ENCODE results near the gene HYOU1. TPM values are rescaled to one million over a fixed set of nuclear protein-coding genes. Genes with fewer than 3 reads are reported as not detected.
"Not testable (repeated sequence)": the region's sequence is repeated elsewhere in the genome, so short reads cannot be mapped to it uniquely, and the experiment has no call there.

The HYOU1 gene
- total and polyA plus RNA-seq, 5 donors, result 52.1 to 127 (median 88.1) TPM

GRCh38 chr11:119017377-119017776, 39.6 kb downstream of the HYOU1 start:
- ATAC-seq; H3K9me3 ChIP-seq (ENCODE audit: control insufficient read depth, low read length); intact Hi-C loops (cut with DNase I); H3K27ac ChIP-seq (ENCODE audit: low read length); DNase-seq; H3K27me3 ChIP-seq (ENCODE audit: control insufficient read depth, insufficient read depth); H3K4me1 ChIP-seq (ENCODE audit: control insufficient read depth, insufficient read depth, low read length): not testable (repeated sequence)
- 5% methylated on average over 10 of the region's 10 CpGs for WGBS
- peak overlapping the region; percentile 81 for H3K4me3 ChIP-seq (ENCODE audit: low read length)

GRCh38 chr11:119016216-119017009, 40.6 kb downstream of the HYOU1 start:
- Histone ChIP-seq H3K4me1 (ENCODE audit: control insufficient read depth, insufficient read depth, low read length) (peaks cover 5% of the 10 kb centered on the region), H3K27ac (ENCODE audit: low read length) (no peak overlapping the region), H3K27me3 (ENCODE audit: control insufficient read depth, insufficient read depth) (no peaks in the 10 kb centered on the region), H3K9me3 (ENCODE audit: control insufficient read depth, low read length) (no peaks in the 10 kb centered on the region), H3K4me3 (ENCODE audit: low read length) (no peak overlapping the region)
- WGBS, result 74% methylated on average over 14 of the region's 14 CpGs
- DNase-seq, result no peak
- no peak for ATAC-seq
- intact Hi-C loops (cut with DNase I), result no loop called here

- Histone ChIP-seq H3K27ac (ENCODE audit: low read length) (no peak overlapping the region), H3K27me3 (ENCODE audit: control insufficient read depth, insufficient read depth) (no peaks in the 10 kb centered on the region), H3K9me3 (ENCODE audit: control insufficient read depth, low read length) (no peaks in the 10 kb centered on the region), H3K4me3 (ENCODE audit: low read length) (no peak overlapping the region), H3K4me1 (ENCODE audit: control insufficient read depth, insufficient read depth, low read length) (peaks cover 5% of the 10 kb centered on the region)
- intact Hi-C loops (cut with DNase I), result no loop called here
- DNase-seq, result no peak
- no peak for ATAC-seq
- WGBS, result 66% methylated on average over 8 of the region's 8 CpGs
Observed at GRCh38 chr11:119015054-119015611, 41.9 kb downstream of the HYOU1 start.

- peaks cover 3% of the 10 kb centered on the region for H3K4me1 ChIP-seq (ENCODE audit: control insufficient read depth, insufficient read depth, low read length)
- no peaks in the 10 kb centered on the region for H3K9me3 ChIP-seq (ENCODE audit: control insufficient read depth, low read length)
- no peak overlapping the region for H3K27ac ChIP-seq (ENCODE audit: low read length)
- WGBS, result 94% methylated on average over 17 of the region's 17 CpGs
- no peaks in the 10 kb centered on the region for H3K27me3 ChIP-seq (ENCODE audit: control insufficient read depth, insufficient read depth)
- DNase-seq (no peak), ATAC-seq (no peak)
- intact Hi-C loops (cut with DNase I), result no loop called here
- no peak overlapping the region for H3K4me3 ChIP-seq (ENCODE audit: low read length)
Observed at GRCh38 chr11:119014209-119014924, 42.6 kb downstream of the HYOU1 start.

GRCh38 chr11:119012629-119013170, 44.3 kb downstream of the HYOU1 start:
- Histone ChIP-seq H3K4me3 (ENCODE audit: low read length) (no peak overlapping the region), H3K27me3 (ENCODE audit: control insufficient read depth, insufficient read depth) (no peaks in the 10 kb centered on the region), H3K4me1 (ENCODE audit: control insufficient read depth, insufficient read depth, low read length) (peaks cover 3% of the 10 kb centered on the region), H3K27ac (ENCODE audit: low read length) (no peak overlapping the region), H3K9me3 (ENCODE audit: control insufficient read depth, low read length) (no peaks in the 10 kb centered on the region)
- WGBS, result 81% methylated on average over 3 of the region's 3 CpGs
- intact Hi-C loops (cut with DNase I), result no loop called here
- DNase-seq, result no peak
- ATAC-seq, result no peak

GRCh38 chr11:119011476-119012053, 45.4 kb downstream of the HYOU1 start:
- Histone ChIP-seq H3K9me3 (ENCODE audit: control insufficient read depth, low read length) (no peaks in the 10 kb centered on the region), H3K27ac (ENCODE audit: low read length) (no peak overlapping the region), H3K4me1 (ENCODE audit: control insufficient read depth, insufficient read depth, low read length) (peaks cover 3% of the 10 kb centered on the region), H3K4me3 (ENCODE audit: low read length) (no peak overlapping the region), H3K27me3 (ENCODE audit: control insufficient read depth, insufficient read depth) (no peaks in the 10 kb centered on the region)
- ATAC-seq (no peak), DNase-seq (no peak)
- 88% methylated on average over 6 of the region's 6 CpGs for WGBS
- intact Hi-C loops (cut with DNase I), result no loop called here

GRCh38 chr11:119006656-119007055, 50.3 kb downstream of the HYOU1 start:
- 85% methylated on average over 4 of the region's 4 CpGs for WGBS
- no peaks in the 10 kb centered on the region for H3K27me3 ChIP-seq (ENCODE audit: control insufficient read depth, insufficient read depth)
- H3K9me3 ChIP-seq (ENCODE audit: control insufficient read depth, low read length), result no peaks in the 10 kb centered on the region
- peaks cover 1% of the 10 kb centered on the region for H3K4me1 ChIP-seq (ENCODE audit: control insufficient read depth, insufficient read depth, low read length)
- ATAC-seq (no peak), DNase-seq (no peak)
- intact Hi-C loops (cut with DNase I), result no loop called here
- H3K4me3 ChIP-seq (ENCODE audit: low read length), result no peak overlapping the region
- no peak overlapping the region for H3K27ac ChIP-seq (ENCODE audit: low read length)

- Histone ChIP-seq H3K27me3 (ENCODE audit: control insufficient read depth, insufficient read depth) (no peaks in the 10 kb centered on the region), H3K4me3 (ENCODE audit: low read length) (no peak overlapping the region), H3K9me3 (ENCODE audit: control insufficient read depth, low read length) (no peaks in the 10 kb centered on the region), H3K27ac (ENCODE audit: low read length) (no peak overlapping the region), H3K4me1 (ENCODE audit: control insufficient read depth, insufficient read depth, low read length) (no peaks in the 10 kb centered on the region)
- intact Hi-C loops (cut with DNase I), result no loop called here
- ATAC-seq (no peak), DNase-seq (no peak)
- WGBS, result 65% methylated on average over 1 of the region's 1 CpG
Observed at GRCh38 chr11:119000906-119001305, 56.1 kb downstream of the HYOU1 start.

- intact Hi-C loops (cut with DNase I), result no loop called here
- Histone ChIP-seq H3K4me1 (ENCODE audit: control insufficient read depth, insufficient read depth, low read length) (no peaks in the 10 kb centered on the region), H3K9me3 (ENCODE audit: control insufficient read depth, low read length) (no peaks in the 10 kb centered on the region), H3K27ac (ENCODE audit: low read length) (peak overlapping the region; percentile 90), H3K27me3 (ENCODE audit: control insufficient read depth, insufficient read depth) (no peaks in the 10 kb centered on the region), H3K4me3 (ENCODE audit: low read length) (peak overlapping the region; percentile 83)
- DNase-seq (no peak), ATAC-seq (no peak)
- 58% methylated on average over 6 of the region's 6 CpGs for WGBS
Observed at GRCh38 chr11:118998822-118999221, 58.2 kb downstream of the HYOU1 start.

GRCh38 chr11:118998388-118998717, 58.7 kb downstream of the HYOU1 start:
- H3K9me3 ChIP-seq (ENCODE audit: control insufficient read depth, low read length), result no peaks in the 10 kb centered on the region
- peak overlapping the region; percentile 83 for H3K4me3 ChIP-seq (ENCODE audit: low read length)
- 3% methylated on average over 19 of the region's 19 CpGs for WGBS
- peak overlapping the region; percentile 90 for H3K27ac ChIP-seq (ENCODE audit: low read length)
- no peaks in the 10 kb centered on the region for H3K4me1 ChIP-seq (ENCODE audit: control insufficient read depth, insufficient read depth, low read length)
- H3K27me3 ChIP-seq (ENCODE audit: control insufficient read depth, insufficient read depth), result no peaks in the 10 kb centered on the region
- DNase-seq (no peak), ATAC-seq (no peak)
- intact Hi-C loops (cut with DNase I), result no loop called here
